IMR-90 (cell line): ENCODE data around the gene PSMD1. TPM values are rescaled to one million over a fixed set of nuclear protein-coding genes. Genes with fewer than 3 reads are reported as not detected.

Source experiments
- ATAC-seq: fragments of 200-7000 bp; cut with Tn5 transposase; 2 replicates; pipeline ENCODE4 v1.9.1; 2020; ENCODE audit warnings: low read depth, mild to moderate bottlenecking, moderate library complexity
- BruUV-seq: library from RNA; stranded (reverse); fragments of 400-500 nt; replicated peaks from 2 replicates; lab custom pipeline; 2021; lab: Mats Ljungman, UMichigan
- CTCF ChIA-PET: fragments of 300-600 bp; formaldehyde crosslinking; extraction: SDS; loops from one replicate; lab custom pipeline; 2021; ENCODE audit warnings: antibody characterized with exemption; lab: Yijun Ruan, JAX
- POLR2A ChIA-PET: fragments of 300-600 bp; sonication (Branson Sonifier 250); formaldehyde crosslinking; loops from one replicate; lab custom pipeline; 2022; ENCODE audit warnings: antibody characterized with exemption; ENCODE audit not compliant: unreplicated experiment; lab: Charles Lee
- DNase-seq: peaks from one replicate; pipeline ENCODE4 v3.0.0; 2013
- H2AFZ ChIP-seq: replicated peaks from 2 replicates; pipeline ENCODE3; 2013; ENCODE audit warnings: low read length, mild to moderate bottlenecking; ENCODE audit not compliant: poor library complexity
- H2AK5ac ChIP-seq: 2 replicates; pipeline ENCODE4 v1.6.1; 2013; ENCODE audit warnings: low read depth, low read length, inconsistent platforms
- H2AK9ac ChIP-seq: replicated peaks from 2 replicates; pipeline ENCODE3; 2013; ENCODE audit warnings: mild to moderate bottlenecking, low read depth, low read length, moderate library complexity; ENCODE audit not compliant: poor library complexity
- H2BK120ac ChIP-seq: 2 replicates; pipeline ENCODE4 v1.6.1; 2013; ENCODE audit warnings: low read depth, low read length, inconsistent platforms
- H2BK15ac ChIP-seq: 3 replicates; pipeline ENCODE4 v1.6.1; 2013; ENCODE audit warnings: low read depth, low read length, inconsistent platforms
- H2BK20ac ChIP-seq: 2 replicates; pipeline ENCODE4 v1.6.1; 2013; ENCODE audit warnings: low read depth, mild to moderate bottlenecking, inconsistent platforms, low read length, moderate library complexity
- H2BK5ac ChIP-seq: 2 replicates; pipeline ENCODE4 v1.6.1; 2013; ENCODE audit warnings: mild to moderate bottlenecking, low read depth, low read length, inconsistent platforms; ENCODE audit not compliant: poor library complexity, severe bottlenecking
- H3K14ac ChIP-seq: replicated peaks from 2 replicates; pipeline ENCODE4 v1.6.1; 2013; ENCODE audit warnings: low read depth, low read length, inconsistent platforms
- H3K18ac ChIP-seq: 2 replicates; pipeline ENCODE4 v1.6.1; 2013; ENCODE audit warnings: low read depth, low read length, control low read depth
- H3K23ac ChIP-seq: 2 replicates; pipeline ENCODE4 v1.6.1; 2013; ENCODE audit warnings: low read depth, low read length, inconsistent platforms
- H3K27ac ChIP-seq: 2 replicates; pipeline ENCODE4 v1.5.1; 2013; ENCODE audit warnings: mild to moderate bottlenecking, control low read depth, low read length; ENCODE audit not compliant: insufficient read depth
- H3K27me3 ChIP-seq: 2 replicates; pipeline ENCODE4 v1.6.1; 2013; ENCODE audit warnings: low read length; ENCODE audit not compliant: control insufficient read depth, insufficient read depth
- H3K36me3 ChIP-seq: 2 replicates; pipeline ENCODE4 v1.6.1; 2013; ENCODE audit warnings: low read length, mixed read lengths; ENCODE audit not compliant: control insufficient read depth, insufficient read depth
- H3K4ac ChIP-seq: 2 replicates; pipeline ENCODE4 v1.6.1; 2013; ENCODE audit warnings: low read depth, low read length, inconsistent platforms
- H3K4me1 ChIP-seq: 2 replicates; pipeline ENCODE4 v1.6.1; 2013; ENCODE audit warnings: low read length, mixed read lengths; ENCODE audit not compliant: control insufficient read depth, insufficient read depth
- H3K4me2 ChIP-seq: 2 replicates; pipeline ENCODE4 v1.6.1; 2013; ENCODE audit warnings: low read depth, mild to moderate bottlenecking, control low read depth, low read length, moderate library complexity
- H3K4me3 ChIP-seq: 2 replicates; pipeline ENCODE4 v1.5.1; 2013; ENCODE audit warnings: low read depth, mild to moderate bottlenecking, control low read depth, low read length, moderate library complexity; ENCODE audit not compliant: insufficient read depth
- H3K56ac ChIP-seq: 2 replicates; pipeline ENCODE4 v1.6.1; 2013; ENCODE audit warnings: low read length, inconsistent platforms; ENCODE audit not compliant: insufficient read depth; ENCODE audit errors: extremely low read depth
- H3K79me1 ChIP-seq, 2 experiments: 2 replicates each; pipeline ENCODE4 v1.6.1; 2013; ENCODE audit warnings: low read length in 2 of 2, inconsistent platforms in 1 of 2, low read depth in 1 of 2
- H3K9ac ChIP-seq: 2 replicates; pipeline ENCODE4 v1.6.1; 2013; ENCODE audit warnings: low read depth, low read length, control low read depth
- H3K9me1 ChIP-seq: 2 replicates; pipeline ENCODE4 v1.6.1; 2013; ENCODE audit warnings: low read length, inconsistent platforms; ENCODE audit not compliant: insufficient read depth
- H3K9me3 ChIP-seq: 2 replicates; pipeline ENCODE4 v1.6.1; 2013; ENCODE audit warnings: low read length; ENCODE audit not compliant: control insufficient read depth, insufficient read depth
- H4K20me1 ChIP-seq: 2 replicates; pipeline ENCODE4 v1.6.1; 2013; ENCODE audit warnings: low read length, inconsistent platforms; ENCODE audit not compliant: insufficient read depth
- H4K5ac ChIP-seq: 2 replicates; pipeline ENCODE4 v1.6.1; 2013; ENCODE audit warnings: mild to moderate bottlenecking, low read depth, low read length, control low read depth
- H4K8ac ChIP-seq, 2 experiments: 2 replicates each; pipeline ENCODE4 v1.6.1; 2013; ENCODE audit warnings: low read depth in 2 of 2, low read length in 2 of 2, control low read depth in 1 of 2, inconsistent platforms in 1 of 2
- H4K91ac ChIP-seq: 2 replicates; pipeline ENCODE4 v1.6.1; 2013; ENCODE audit warnings: low read depth, low read length, inconsistent platforms; ENCODE audit not compliant: insufficient read depth
- BHLHE40 ChIP-seq: fragments of 150-350 bp; IDR thresholded peaks from 2 replicates; pipeline ENCODE4 v1.6.1; 2016; ENCODE audit warnings: mild to moderate bottlenecking, low read depth, low read length
- CEBPB ChIP-seq: IDR thresholded peaks from 2 replicates; pipeline ENCODE4 v1.6.1; 2012; ENCODE audit warnings: low read depth, low read length, improper control_type of control experiment
- CHD1 ChIP-seq: IDR thresholded peaks from 2 replicates; pipeline ENCODE4 v1.6.1; 2012; ENCODE audit warnings: low read depth, low read length, improper control_type of control experiment
- ELK1 ChIP-seq: fragments of 150-350 bp; IDR thresholded peaks from 2 replicates; pipeline ENCODE4 v1.6.1; 2016; ENCODE audit warnings: low read depth, mild to moderate bottlenecking, low read length, moderate library complexity, borderline replicate concordance
- FOS ChIP-seq: fragments of 150-350 bp; IDR thresholded peaks from 2 replicates; pipeline ENCODE4 v1.6.1; 2016; ENCODE audit warnings: low read depth, low read length
- MAFK ChIP-seq: IDR thresholded peaks from 2 replicates; pipeline ENCODE4 v1.6.1; 2012; ENCODE audit warnings: low read depth, low read length, improper control_type of control experiment
- MAZ ChIP-seq: IDR thresholded peaks from 2 replicates; pipeline ENCODE4 v1.6.1; 2012; ENCODE audit warnings: low read depth, mild to moderate bottlenecking, low read length, improper control_type of control experiment, moderate library complexity, borderline replicate concordance
- MXI1 ChIP-seq: IDR thresholded peaks from 2 replicates; pipeline ENCODE4 v1.6.1; 2012; ENCODE audit warnings: low read depth, mild to moderate bottlenecking, low read length, moderate library complexity, borderline replicate concordance
- NFE2L2 ChIP-seq: fragments of 150-350 bp; IDR thresholded peaks from 2 replicates; pipeline ENCODE4 v1.6.1; 2016; ENCODE audit warnings: low read depth, mild to moderate bottlenecking, low read length
- POLR2A ChIP-seq: IDR thresholded peaks from 2 replicates; pipeline ENCODE4 v1.6.1; 2012; ENCODE audit warnings: mild to moderate bottlenecking, low read depth, low read length
- RAD21 ChIP-seq: IDR thresholded peaks from 2 replicates; pipeline ENCODE4 v1.6.1; 2012; ENCODE audit warnings: low read length, improper control_type of control experiment
- RCOR1 ChIP-seq: IDR thresholded peaks from 2 replicates; pipeline ENCODE4 v1.6.1; 2012; ENCODE audit warnings: mild to moderate bottlenecking, low read length, improper control_type of control experiment; ENCODE audit not compliant: insufficient replicate concordance
- RFX5 ChIP-seq: IDR thresholded peaks from 2 replicates; pipeline ENCODE4 v1.8.0; 2012; ENCODE audit warnings: low read depth, mild to moderate bottlenecking, low read length, moderate library complexity
- SMC3 ChIP-seq: fragments of 150-350 bp; IDR thresholded peaks from 2 replicates; pipeline ENCODE4 v1.6.1; 2016; ENCODE audit warnings: low read depth, mild to moderate bottlenecking, antibody characterized with exemption, low read length, moderate library complexity
- WGBS, 2 experiments: methylation state at CpG; one replicate each; pipeline versions ENCODE4 v1.1.5 to v1.1.7; 2013; ENCODE audit warnings: missing lambda C conversion rate in 2 of 2; ENCODE audit not compliant: insufficient read length in 1 of 2; ENCODE audit errors: extremely low coverage in 2 of 2; 5-methylcytosine and 5-hydroxymethylcytosine counted together
- dilution Hi-C: fragments of 300-500 bp; cut with HindIII; formaldehyde crosslinking; loops from one replicate; pipeline ENCODE4 v1.14.3; 2018; ENCODE audit warnings: low sequenced_read_pairs; ENCODE audit not compliant: unreplicated experiment
- in situ Hi-C: fragments of 300-500 bp; cut with MboI; formaldehyde crosslinking; loops from 3 replicates; pipeline ENCODE4 v1.14.3; 2019; ENCODE audit warnings: low sequenced_read_pairs, inconsistent platforms, mixed read lengths
- intact Hi-C: fragments of 100-400 bp; cut with micrococcal nuclease; formaldehyde crosslinking; loops from 2 replicates; pipeline ENCODE4 v1.10.0; 2022
- polyA plus RNA-seq, 3 experiments: library from polyadenylated mRNA; depleted of rRNA; stranded (reverse); fragments of >200 nt; gene quantifications; 2 replicates each; pipeline ENCODE4 v1.2.3, GENCODE V29; 2012; ENCODE audit warnings: low replicate concordance in 1 of 3
- total RNA-seq: library from RNA; depleted of rRNA; stranded (reverse); fragments of >200 nt; gene quantifications from 2 replicates; pipeline ENCODE4 v1.2.3, GENCODE V29; 2012
- TF ChIP-seq, protein P1 (sequence below): fragments of 150-350 bp; IDR thresholded peaks from 2 replicates; pipeline ENCODE4 v1.6.1; 2017; ENCODE audit warnings: mild to moderate bottlenecking, antibody characterized with exemption, low read length, low read depth
- TF ChIP-seq, protein P2 (sequence below): conservative IDR thresholded peaks from 2 replicates; pipeline ENCODE4 v1.5.1; 2012; ENCODE audit warnings: mild to moderate bottlenecking, low read depth, low read length, improper control_type of control experiment

The PSMD1 gene
- total and polyA plus RNA-seq, 2 of the 4 experiments (the other 2 are of a cell fraction): 89.8 to 181 TPM

DNA sequence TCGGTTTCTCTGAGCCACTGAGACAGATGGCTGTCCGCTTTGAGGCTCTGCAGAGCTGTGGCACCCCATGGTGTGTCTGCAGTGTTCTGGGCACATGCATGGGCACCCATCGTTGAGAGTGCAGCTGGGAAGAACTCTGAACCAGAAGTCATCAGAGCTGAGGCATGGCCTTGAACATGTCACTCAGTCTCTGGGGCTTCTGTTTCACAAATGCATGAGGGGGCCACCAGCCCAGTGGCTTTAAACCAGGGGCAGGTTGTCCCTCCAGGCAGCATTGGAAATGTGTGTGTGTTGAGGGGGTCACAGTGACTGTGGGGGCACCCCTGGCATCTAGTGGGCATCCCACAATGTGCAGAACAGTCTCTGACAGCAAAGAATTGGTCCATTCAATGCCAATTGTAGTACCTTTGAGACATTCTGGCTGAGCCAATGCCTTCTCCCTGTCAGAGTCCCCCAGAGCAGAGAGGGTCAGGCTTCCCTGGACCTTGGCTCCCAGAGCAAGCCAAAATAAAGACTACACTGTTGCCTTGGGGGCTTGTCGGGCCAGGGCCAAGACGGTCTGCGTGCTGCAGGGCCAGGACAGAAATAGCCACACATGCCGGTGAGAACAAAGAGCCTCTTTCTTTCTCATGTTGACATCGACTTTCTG, 9.3 kb upstream of the PSMD1 start:
- Histone ChIP-seq H3K9me3 (no peaks in the 10 kb centered on the region), H4K91ac (no peak overlapping the region), H3K14ac (no peak overlapping the region), H2BK120ac (no peak overlapping the region), H3K27me3 (peaks cover 43% of the 10 kb centered on the region), H3K36me3 (no peaks in the 10 kb centered on the region), H2AK5ac (no peak overlapping the region), H4K5ac (no peak overlapping the region), H3K56ac (no peak overlapping the region), H2BK5ac (no peak overlapping the region), H3K4me2 (no peak overlapping the region), H4K8ac (no peak overlapping the region), H2AFZ (no peak overlapping the region), H3K18ac (no peak overlapping the region), H3K4me3 (no peak overlapping the region), H2BK15ac (no peak overlapping the region), H3K4me1 (no peaks in the 10 kb centered on the region), H3K27ac (no peak overlapping the region), H4K20me1 (no peaks in the 10 kb centered on the region), H2AK9ac (no peak overlapping the region), H3K23ac (no peak overlapping the region), H3K4ac (no peak overlapping the region), H3K79me1 (no peaks in the 10 kb centered on the region), H2BK20ac (no peak overlapping the region), H3K9me1 (0 out of 2 replicates have a peak, but pooled peaks cover 1% of the 10 kb centered on the region), H3K9ac (no peak overlapping the region)
- BruUV-seq: no TSS peak
- in situ Hi-C loops (no loop called here), dilution Hi-C loops (no loop called here), intact Hi-C loops (no loop called here)
- ATAC-seq (no peak), DNase-seq (no peak)
- 59% methylated on average over 6 of the region's 8 CpGs; no CpG with 5 or more reads in 1 of the 2 experiments for WGBS, 2 experiments
- POLR2A ChIA-PET: no interaction called here
- CTCF ChIA-PET: interaction anchor here (0.8 kb wide), 1 partner anchor 10 kb away, joined by 3 read pairs; the partner anchor contains the start of gene PSMD1
- no peak for TF ChIP-seq CEBPB
- TF ChIP-seq RCOR1: no peak
- TF ChIP-seq RFX5: no peak
- TF ChIP-seq, protein P1, sequence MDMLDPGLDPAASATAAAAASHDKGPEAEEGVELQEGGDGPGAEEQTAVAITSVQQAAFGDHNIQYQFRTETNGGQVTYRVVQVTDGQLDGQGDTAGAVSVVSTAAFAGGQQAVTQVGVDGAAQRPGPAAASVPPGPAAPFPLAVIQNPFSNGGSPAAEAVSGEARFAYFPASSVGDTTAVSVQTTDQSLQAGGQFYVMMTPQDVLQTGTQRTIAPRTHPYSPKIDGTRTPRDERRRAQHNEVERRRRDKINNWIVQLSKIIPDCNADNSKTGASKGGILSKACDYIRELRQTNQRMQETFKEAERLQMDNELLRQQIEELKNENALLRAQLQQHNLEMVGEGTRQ: no peak
- no peak for TF ChIP-seq MAFK
- no peak for TF ChIP-seq FOS
- no peak for TF ChIP-seq NFE2L2
- no peak for TF ChIP-seq ELK1
- TF ChIP-seq POLR2A: no peak
- TF ChIP-seq, protein P2, sequence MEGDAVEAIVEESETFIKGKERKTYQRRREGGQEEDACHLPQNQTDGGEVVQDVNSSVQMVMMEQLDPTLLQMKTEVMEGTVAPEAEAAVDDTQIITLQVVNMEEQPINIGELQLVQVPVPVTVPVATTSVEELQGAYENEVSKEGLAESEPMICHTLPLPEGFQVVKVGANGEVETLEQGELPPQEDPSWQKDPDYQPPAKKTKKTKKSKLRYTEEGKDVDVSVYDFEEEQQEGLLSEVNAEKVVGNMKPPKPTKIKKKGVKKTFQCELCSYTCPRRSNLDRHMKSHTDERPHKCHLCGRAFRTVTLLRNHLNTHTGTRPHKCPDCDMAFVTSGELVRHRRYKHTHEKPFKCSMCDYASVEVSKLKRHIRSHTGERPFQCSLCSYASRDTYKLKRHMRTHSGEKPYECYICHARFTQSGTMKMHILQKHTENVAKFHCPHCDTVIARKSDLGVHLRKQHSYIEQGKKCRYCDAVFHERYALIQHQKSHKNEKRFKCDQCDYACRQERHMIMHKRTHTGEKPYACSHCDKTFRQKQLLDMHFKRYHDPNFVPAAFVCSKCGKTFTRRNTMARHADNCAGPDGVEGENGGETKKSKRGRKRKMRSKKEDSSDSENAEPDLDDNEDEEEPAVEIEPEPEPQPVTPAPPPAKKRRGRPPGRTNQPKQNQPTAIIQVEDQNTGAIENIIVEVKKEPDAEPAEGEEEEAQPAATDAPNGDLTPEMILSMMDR: no peak
- TF ChIP-seq SMC3: no peak
- TF ChIP-seq BHLHE40: no peak
- no peak for TF ChIP-seq CHD1
- TF ChIP-seq MAZ: no peak
- TF ChIP-seq MXI1: no peak
- no peak for TF ChIP-seq RAD21
